Measurements from ENCODE around the gene REV3L. TPM values are rescaled to one million over a fixed set of nuclear protein-coding genes. Genes with fewer than 3 reads are reported as not detected.

Gene REV3L
- total and polyA plus RNA-seq, 9 of the 15 experiments (the other 6 are each of a cell fraction or from before 2014, with no cell fraction given), result 5.5 to 24.4 (median 14.4) TPM

- TF ChIP-seq REST (IDR thresholded peaks at IDR 0.05; ENCODE audit: borderline replicate concordance) (no peak), REST (CRISPR knock-in tag; IDR thresholded peaks at IDR 0.05; ENCODE audit: low read depth) (no peak), ERF (CRISPR knock-in tag; IDR thresholded peaks at IDR 0.05) (no peak), MEF2A (IDR thresholded peaks at IDR 0.05; ENCODE audit: control insufficient read depth, low read depth, low read length) (no peak), ZNF174 (CRISPR knock-in tag; IDR thresholded peaks at IDR 0.05) (no peak), ZNF695 (CRISPR knock-in tag; IDR thresholded peaks at IDR 0.05) (no peak), EZH2 (IDR thresholded peaks at IDR 0.05; ENCODE audit: borderline replicate concordance, low read depth, low read length) (no peak), MITF (IDR thresholded peaks at IDR 0.05) (no peak)
Observed at GRCh38 chr6:111410371-111410770, 72.6 kb downstream of the REV3L start (continued).
